HG02938 (cell line): ENCODE results near the gene TANGO2.

Source experiments
- ATAC-seq: cut with Tn5 transposase; IDR thresholded peaks from one replicate; pipeline ENCODE4 v1.9.1; 2021; ENCODE audit warnings: mild to moderate bottlenecking, moderate library complexity; ENCODE audit not compliant: unreplicated experiment

Gene TANGO2

GRCh38 chr22:20083157-20083890 is 62.4 kb downstream of the TANGO2 start:
- no peak for ATAC-seq

GRCh38 chr22:20083891-20084546 is 63.1 kb downstream of the TANGO2 start:
- ATAC-seq: no peak

GRCh38 chr22:20084547-20085413 is 63.9 kb downstream of the TANGO2 start:
- ATAC-seq: no peak

- no peak for ATAC-seq
Observed at GRCh38 chr22:20085651-20086050, 64.7 kb downstream of the TANGO2 start.

GRCh38 chr22:20086101-20086599 is 65.2 kb downstream of the TANGO2 start:
- no peak for ATAC-seq

GRCh38 chr22:20086763-20087162 is 65.9 kb downstream of the TANGO2 start:
- no peak for ATAC-seq

- no peak for ATAC-seq
Observed at GRCh38 chr22:20087319-20088262, 66.7 kb downstream of the TANGO2 start.

GRCh38 chr22:20088263-20088648 is 67.3 kb downstream of the TANGO2 start:
- ATAC-seq: no peak

- ATAC-seq: no peak
Observed at GRCh38 chr22:20089226-20089976, 68.5 kb downstream of the TANGO2 start.

- no peak for ATAC-seq
Observed at GRCh38 chr22:20089977-20090729, 69.2 kb downstream of the TANGO2 start.

GRCh38 chr22:20090730-20091240 is 69.9 kb downstream of the TANGO2 start:
- ATAC-seq: no peak

- ATAC-seq: no peak
Observed at GRCh38 chr22:20091690-20092476, 71.0 kb downstream of the TANGO2 start.

- ATAC-seq: no peak
Observed at GRCh38 chr22:20092477-20092854, 71.6 kb downstream of the TANGO2 start.

GRCh38 chr22:20093418-20094196 is 72.7 kb downstream of the TANGO2 start:
- ATAC-seq: no peak

GRCh38 chr22:20094197-20094807 is 73.4 kb downstream of the TANGO2 start:
- ATAC-seq: no peak

GRCh38 chr22:20095521-20095920 is 74.6 kb downstream of the TANGO2 start:
- ATAC-seq: no peak
